Large intestine (tissue), 3 donors: ENCODE measurements around the gene EIF5B. TPM values are rescaled to one million over a fixed set of nuclear protein-coding genes. Genes with fewer than 3 reads are reported as not detected.

Experiments
- DNase-seq, 2 donors: peaks; one replicate each; pipeline versions ENCODE4 v3.0.0 to v3.0.0-alpha.2; 2013
- H3K27ac ChIP-seq: one replicate; pipeline ENCODE4 v1.5.1; 2013; ENCODE audit warnings: low read length
- H3K27me3 ChIP-seq: 2 replicates; pipeline ENCODE4 v1.6.1; 2013; ENCODE audit warnings: low read length; ENCODE audit not compliant: control insufficient read depth, insufficient read depth
- H3K36me3 ChIP-seq: 2 replicates; pipeline ENCODE4 v1.6.1; 2013; ENCODE audit warnings: low read length; ENCODE audit not compliant: control insufficient read depth, insufficient read depth
- H3K4me1 ChIP-seq: one replicate; pipeline ENCODE4 v1.6.1; 2013; ENCODE audit warnings: low read length; ENCODE audit not compliant: control insufficient read depth, insufficient read depth
- H3K4me3 ChIP-seq: one replicate; pipeline ENCODE4 v1.5.1; 2013; ENCODE audit warnings: low read length
- H3K9me3 ChIP-seq: one replicate; pipeline ENCODE4 v1.6.1; 2013; ENCODE audit warnings: mild to moderate bottlenecking, low read depth, low read length, moderate library complexity; ENCODE audit not compliant: control insufficient read depth
- WGBS: methylation state at CpG from one replicate; pipeline ENCODE4 v1.1.5; 2013; ENCODE audit warnings: low lambda C conversion rate; ENCODE audit not compliant: insufficient coverage; 5-methylcytosine and 5-hydroxymethylcytosine counted together
- polyA plus RNA-seq: library from polyadenylated mRNA; unstranded; fragments of 120-200 nt; gene quantifications from one replicate; pipeline ENCODE4 v1.2.1, GENCODE V29; 2013

The EIF5B gene
- polyA plus RNA-seq, 1 donor = 50.4 TPM

GRCh38 chr2:99389946-99390345 lies 52.8 kb downstream of the EIF5B start:
- no CpG with 5 or more reads among the region's 3 CpGs for WGBS
- H3K36me3 ChIP-seq = peaks cover 39% of the 10 kb centered on the region

GRCh38 chr2:99395589-99396130 lies 58.5 kb downstream of the EIF5B start:
- no peaks in the 10 kb centered on the region for H3K9me3 ChIP-seq
- no peak overlapping the region for H3K27ac ChIP-seq
- DNase-seq = no peak
- H3K27me3 ChIP-seq = no peaks in the 10 kb centered on the region
- peaks cover 86% of the 10 kb centered on the region for H3K36me3 ChIP-seq
- no peaks in the 10 kb centered on the region for H3K4me1 ChIP-seq
- H3K4me3 ChIP-seq = no peak overlapping the region
- WGBS = no CpG with 5 or more reads among the region's 3 CpGs

More at GRCh38 chr2:99389946-99390345, 52.8 kb downstream of the EIF5B start:
- no peaks in the 10 kb centered on the region for H3K4me1 ChIP-seq
- H3K27ac ChIP-seq = no peak overlapping the region
- no peaks in the 10 kb centered on the region for H3K9me3 ChIP-seq
- no peaks in the 10 kb centered on the region for H3K27me3 ChIP-seq
- DNase-seq = no peak
- no peak overlapping the region for H3K4me3 ChIP-seq

GRCh38 chr2:99397266-99397920 lies 60.2 kb downstream of the EIF5B start:
- no peaks in the 10 kb centered on the region for H3K27me3 ChIP-seq
- no peak for DNase-seq
- H3K27ac ChIP-seq = no peak overlapping the region
- H3K4me3 ChIP-seq = no peak overlapping the region
- peaks cover 90% of the 10 kb centered on the region for H3K36me3 ChIP-seq
- no peaks in the 10 kb centered on the region for H3K4me1 ChIP-seq
- H3K9me3 ChIP-seq = no peaks in the 10 kb centered on the region
- WGBS = 100% methylated on average over 1 of the region's 3 CpGs

- H3K36me3 ChIP-seq = peaks cover 92% of the 10 kb centered on the region
- no peak overlapping the region for H3K4me3 ChIP-seq
- no peak for DNase-seq
- WGBS = no CpG with 5 or more reads among the region's 5 CpGs
- no peaks in the 10 kb centered on the region for H3K4me1 ChIP-seq
- H3K9me3 ChIP-seq = no peaks in the 10 kb centered on the region
- no peaks in the 10 kb centered on the region for H3K27me3 ChIP-seq
- no peak overlapping the region for H3K27ac ChIP-seq
Observed at GRCh38 chr2:99398303-99398702, 61.1 kb downstream of the EIF5B start.

- Histone ChIP-seq H3K27me3 (no peaks in the 10 kb centered on the region), H3K4me1 (peaks cover 7% of the 10 kb centered on the region), H3K27ac (no peak overlapping the region), H3K9me3 (no peaks in the 10 kb centered on the region), H3K4me3 (no peak overlapping the region), H3K36me3 (peaks cover 88% of the 10 kb centered on the region)
- DNase-seq = no peak
- no CpG with 5 or more reads among the region's 5 CpGs for WGBS
Observed at GRCh38 chr2:99399063-99399462, 61.9 kb downstream of the EIF5B start.

- peaks cover 9% of the 10 kb centered on the region for H3K4me1 ChIP-seq
- peaks cover 90% of the 10 kb centered on the region for H3K36me3 ChIP-seq
- no peaks in the 10 kb centered on the region for H3K27me3 ChIP-seq
- no peaks in the 10 kb centered on the region for H3K9me3 ChIP-seq
- no peak overlapping the region for H3K27ac ChIP-seq
- no peak for DNase-seq
- H3K4me3 ChIP-seq = no peak overlapping the region
- 100% methylated on average over 1 of the region's 2 CpGs for WGBS
Observed at GRCh38 chr2:99399795-99400194, 62.6 kb downstream of the EIF5B start.

GRCh38 chr2:99401841-99402240 lies 64.7 kb downstream of the EIF5B start:
- H3K36me3 ChIP-seq = peaks cover 81% of the 10 kb centered on the region
- no peak overlapping the region for H3K4me3 ChIP-seq
- H3K9me3 ChIP-seq = no peaks in the 10 kb centered on the region
- H3K4me1 ChIP-seq = peaks cover 14% of the 10 kb centered on the region
- H3K27ac ChIP-seq = no peak overlapping the region
- no CpG with 5 or more reads among the region's 4 CpGs for WGBS
- no peak for DNase-seq
- H3K27me3 ChIP-seq = no peaks in the 10 kb centered on the region

GRCh38 chr2:99403084-99403483 lies 65.9 kb downstream of the EIF5B start:
- Histone ChIP-seq H3K27ac (no peak overlapping the region), H3K36me3 (peaks cover 73% of the 10 kb centered on the region), H3K27me3 (no peaks in the 10 kb centered on the region), H3K4me1 (peaks cover 14% of the 10 kb centered on the region), H3K9me3 (no peaks in the 10 kb centered on the region), H3K4me3 (no peak overlapping the region)
- no peak for DNase-seq

- Histone ChIP-seq H3K36me3 (peaks cover 68% of the 10 kb centered on the region), H3K4me1 (peaks cover 14% of the 10 kb centered on the region), H3K9me3 (no peaks in the 10 kb centered on the region), H3K27ac (peak overlapping the region; percentile 44), H3K4me3 (no peak overlapping the region), H3K27me3 (no peaks in the 10 kb centered on the region)
- peak; percentile 69 to 82 for DNase-seq
- WGBS = no CpG with 5 or more reads among the region's 4 CpGs
Observed at GRCh38 chr2:99403524-99403923, 66.3 kb downstream of the EIF5B start.

GRCh38 chr2:99404039-99404796 lies 67.0 kb downstream of the EIF5B start:
- WGBS = no CpG with 5 or more reads among the region's 8 CpGs
- no peaks in the 10 kb centered on the region for H3K27me3 ChIP-seq
- H3K9me3 ChIP-seq = no peaks in the 10 kb centered on the region
- H3K27ac ChIP-seq = peak overlapping the region; percentile 44
- peak in 1 of 2 donors; percentile 18 for DNase-seq
- no peak overlapping the region for H3K4me3 ChIP-seq
- H3K36me3 ChIP-seq = peaks cover 65% of the 10 kb centered on the region
- peaks cover 14% of the 10 kb centered on the region for H3K4me1 ChIP-seq
